Activated T-helper 1 cell treated with anti-CD3 and anti-CD28 coated beads, Interleukin-2, amount 50 U/mL, for 16 hours (primary cell): Measurements from ENCODE around the gene HNRNPH1.
"Not testable (repeated sequence)": the region's sequence is repeated elsewhere in the genome, so short reads cannot be mapped to it uniquely, and the experiment has no call there.

Experiments used
- DNase-seq, 2 donors: peaks; one replicate each; pipeline ENCODE4 v3.0.0-alpha.2; 2020; ENCODE audit warnings: low read depth in 1 of 2, low spot score in 1 of 2

HNRNPH1 gene, protein sequence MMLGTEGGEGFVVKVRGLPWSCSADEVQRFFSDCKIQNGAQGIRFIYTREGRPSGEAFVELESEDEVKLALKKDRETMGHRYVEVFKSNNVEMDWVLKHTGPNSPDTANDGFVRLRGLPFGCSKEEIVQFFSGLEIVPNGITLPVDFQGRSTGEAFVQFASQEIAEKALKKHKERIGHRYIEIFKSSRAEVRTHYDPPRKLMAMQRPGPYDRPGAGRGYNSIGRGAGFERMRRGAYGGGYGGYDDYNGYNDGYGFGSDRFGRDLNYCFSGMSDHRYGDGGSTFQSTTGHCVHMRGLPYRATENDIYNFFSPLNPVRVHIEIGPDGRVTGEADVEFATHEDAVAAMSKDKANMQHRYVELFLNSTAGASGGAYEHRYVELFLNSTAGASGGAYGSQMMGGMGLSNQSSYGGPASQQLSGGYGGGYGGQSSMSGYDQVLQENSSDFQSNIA

DNA sequence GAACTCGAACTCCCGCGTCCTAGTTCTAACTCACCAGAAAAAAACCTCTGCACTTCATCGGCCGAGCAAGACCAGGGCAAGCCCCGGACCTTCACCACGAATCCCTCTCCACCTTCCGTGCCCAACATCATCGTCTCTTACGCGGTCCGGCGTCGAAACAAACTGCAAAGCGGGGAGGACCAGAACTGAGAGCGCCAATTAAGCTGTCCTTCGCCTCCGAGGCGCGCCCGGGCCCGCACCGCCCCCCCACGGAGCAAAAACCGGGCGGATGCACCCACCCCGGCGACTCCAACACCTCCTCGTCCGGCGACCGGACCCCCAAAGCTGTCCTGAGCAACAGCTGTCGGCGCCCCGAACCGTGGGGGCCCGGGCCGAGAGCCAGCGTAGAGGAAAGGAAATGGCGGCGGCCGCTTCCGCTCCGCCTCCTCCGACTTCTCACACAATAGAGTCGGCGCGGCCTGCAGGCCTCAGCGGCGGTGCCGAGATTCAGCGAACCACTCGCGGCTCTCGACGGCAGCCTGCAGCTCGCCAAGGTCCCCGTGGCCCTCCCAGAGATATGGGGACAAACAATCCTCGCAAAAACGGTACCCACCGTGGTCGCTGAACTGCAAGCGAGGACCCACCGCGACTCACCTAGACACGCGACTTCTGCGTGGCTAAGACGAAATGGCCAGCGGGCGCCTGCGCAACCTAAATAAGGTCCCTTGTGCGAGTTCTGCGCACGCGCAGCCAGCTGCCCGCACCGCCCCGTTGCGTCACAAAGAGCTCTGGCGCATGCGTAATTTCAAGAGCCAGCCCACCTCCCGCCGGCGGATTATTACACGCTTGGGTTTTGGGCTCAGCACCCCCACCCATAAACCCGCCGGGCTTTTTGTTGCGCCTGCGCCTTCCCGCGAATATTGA, at the start of gene HNRNPH1:
Gene HNRNPH1 (minus strand): TSS at position 669 of the 903 bp plus-strand sequence. CDS start 538 bp downstream, at position 131.
- peak; percentile 96 to 97 for DNase-seq

DNA sequence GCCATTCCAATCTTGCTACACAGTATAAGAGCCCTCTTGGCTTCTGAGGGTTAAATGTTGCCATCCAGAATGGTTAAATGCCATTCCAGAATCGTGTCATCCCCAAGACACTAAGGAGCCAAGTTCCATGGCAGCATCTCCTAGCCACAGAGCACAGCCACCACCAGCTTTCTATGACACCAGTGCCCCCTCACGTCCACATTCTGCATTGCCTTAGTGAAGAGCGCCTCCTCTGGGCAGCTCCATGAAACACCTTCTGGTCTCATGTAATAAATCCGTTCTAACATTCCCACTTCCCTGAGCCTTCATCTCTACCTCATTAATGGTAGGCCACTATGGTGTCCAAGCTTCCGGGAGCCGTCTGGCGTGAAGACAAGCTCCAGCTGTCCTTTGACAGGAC, 44.9 kb upstream of the HNRNPH1 start:
- DNase-seq = peak in 1 of 2 donors; percentile 19

DNA sequence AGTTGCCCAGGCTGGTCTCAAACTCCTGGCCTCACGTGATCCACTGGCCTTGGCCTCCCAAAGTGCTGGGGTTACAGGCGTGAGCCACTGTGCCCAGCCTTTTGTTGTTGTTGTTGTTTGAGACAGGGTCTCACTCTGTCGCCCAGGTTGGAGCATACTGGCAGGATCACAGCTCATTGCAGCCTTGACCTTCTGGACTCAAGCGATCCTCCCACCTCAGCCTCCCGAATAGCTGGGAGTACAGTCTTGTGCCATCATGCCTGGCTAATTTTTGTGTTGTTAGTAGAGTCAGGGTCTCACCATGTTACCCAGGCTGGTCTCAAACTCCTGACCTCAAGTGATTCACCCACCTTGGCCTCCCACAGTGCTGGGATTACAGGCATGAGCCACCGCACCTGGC, 38.2 kb upstream of the HNRNPH1 start:
- DNase-seq = not testable (repeated sequence)

DNA sequence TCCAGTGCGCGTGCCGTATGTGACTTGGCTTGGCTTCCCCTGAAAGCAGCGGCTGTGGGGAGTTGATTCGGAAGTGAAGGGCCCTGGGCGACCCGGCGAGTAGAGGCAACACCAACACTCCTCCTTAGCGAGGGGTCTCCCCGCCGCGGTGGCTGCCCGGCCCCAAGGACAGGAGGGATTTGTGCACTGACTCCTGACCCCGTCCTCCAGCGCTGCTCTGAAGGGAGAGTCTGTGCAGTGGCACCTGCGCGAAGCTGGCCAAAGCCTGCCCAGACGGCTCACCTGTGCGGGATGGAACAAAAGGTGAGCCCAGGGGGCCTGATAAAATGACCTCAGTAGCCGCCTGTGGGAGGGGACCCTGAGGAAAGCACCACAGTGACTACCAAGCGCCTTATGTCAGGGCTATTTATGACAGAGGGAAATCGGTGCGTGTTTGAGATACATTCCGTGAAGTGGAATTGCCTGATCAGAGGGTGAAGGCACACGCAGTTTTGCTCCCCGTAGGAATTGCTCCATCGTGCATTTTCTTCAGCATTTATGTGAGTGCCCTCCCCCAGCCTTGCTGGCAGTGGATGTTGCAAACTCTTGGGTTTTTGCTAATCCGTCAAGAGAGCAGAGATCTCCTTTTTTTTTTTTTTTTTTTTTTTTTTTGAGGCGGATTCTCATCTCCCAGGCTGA, 34.8 kb upstream of the HNRNPH1 start:
- not testable (repeated sequence) for DNase-seq

DNA sequence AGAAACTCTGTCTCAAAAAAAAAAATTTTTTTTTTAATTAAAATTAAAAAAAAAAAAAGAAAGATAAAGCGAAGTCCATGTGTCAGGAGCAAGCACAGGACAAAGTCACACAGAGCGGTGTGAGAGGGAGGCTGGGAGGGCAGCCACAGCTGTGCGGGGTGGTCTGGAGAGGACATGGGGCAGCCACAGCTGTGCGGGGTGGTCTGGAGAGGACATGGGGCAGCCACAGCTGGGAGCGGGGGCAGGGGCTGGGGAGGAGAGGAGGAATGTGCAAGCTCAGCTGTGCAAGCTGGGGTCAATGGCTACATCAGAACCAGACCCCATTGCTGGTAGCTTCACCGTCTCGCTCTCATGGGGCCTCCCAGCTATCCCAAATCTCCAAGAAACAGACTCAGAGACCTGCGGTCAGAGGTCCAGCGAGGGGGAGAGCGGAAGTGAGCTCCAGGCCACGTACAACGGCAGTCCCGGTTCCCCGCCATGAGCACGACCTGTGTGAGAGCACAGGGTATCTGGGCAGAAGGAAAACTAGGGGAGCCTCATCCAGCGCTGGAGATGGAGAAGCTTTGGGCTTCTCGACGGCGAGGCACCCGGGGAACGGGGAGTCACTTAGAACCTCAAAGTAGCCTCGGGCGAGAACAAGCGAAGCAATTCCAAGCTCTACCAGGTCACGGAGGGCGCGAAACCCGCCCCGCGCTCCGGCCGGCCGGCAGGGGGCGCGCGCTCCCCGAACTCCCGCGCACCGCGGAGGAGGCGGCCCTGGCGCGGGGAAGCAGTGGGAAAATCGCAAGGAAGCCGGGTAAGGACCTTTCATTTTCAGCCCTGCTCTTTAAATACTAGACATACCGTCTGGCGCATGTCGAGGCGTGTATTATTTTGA, 34.1 kb upstream of the HNRNPH1 start:
- not testable (repeated sequence) for DNase-seq

DNA sequence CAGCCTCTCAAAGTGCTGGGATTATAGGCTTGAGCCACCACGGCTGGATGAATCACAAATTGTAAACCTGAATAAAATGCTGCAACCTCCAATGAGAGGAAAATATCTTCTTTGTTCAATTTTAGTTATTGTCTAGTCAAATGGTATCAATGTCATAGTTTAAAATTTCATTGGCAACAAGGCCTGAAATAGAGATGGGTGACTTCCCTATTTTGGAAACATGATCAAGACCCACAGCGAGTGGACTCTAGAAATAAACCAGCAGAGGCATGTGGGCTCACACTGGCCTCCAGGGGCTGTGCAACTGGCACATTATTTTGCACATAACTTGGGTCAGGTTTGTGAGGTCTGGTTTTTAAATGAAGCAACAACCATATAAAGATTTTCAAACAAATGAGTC, 29.7 kb upstream of the HNRNPH1 start:
- not testable (repeated sequence) for DNase-seq

DNA sequence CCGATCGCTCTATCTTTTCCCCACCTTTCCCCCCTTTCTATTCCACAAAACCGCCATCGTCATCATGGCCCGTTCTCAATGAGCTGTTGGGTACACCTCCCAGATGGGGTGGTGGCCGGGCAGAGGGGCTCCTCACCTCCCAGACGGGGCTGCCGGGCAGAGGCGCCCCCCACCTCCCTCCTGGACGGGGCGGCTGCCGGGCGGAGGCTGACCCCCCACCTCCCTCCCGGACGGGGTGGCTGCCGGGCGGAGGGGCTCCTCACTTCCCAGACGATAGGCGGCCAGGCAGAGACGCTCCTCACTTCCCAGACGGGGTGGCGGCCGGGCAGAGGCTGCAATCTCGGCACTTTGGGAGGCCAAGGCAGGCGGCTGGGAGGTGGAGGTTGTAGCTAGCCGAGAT, 26.8 kb upstream of the HNRNPH1 start:
- DNase-seq = not testable (repeated sequence)

DNA sequence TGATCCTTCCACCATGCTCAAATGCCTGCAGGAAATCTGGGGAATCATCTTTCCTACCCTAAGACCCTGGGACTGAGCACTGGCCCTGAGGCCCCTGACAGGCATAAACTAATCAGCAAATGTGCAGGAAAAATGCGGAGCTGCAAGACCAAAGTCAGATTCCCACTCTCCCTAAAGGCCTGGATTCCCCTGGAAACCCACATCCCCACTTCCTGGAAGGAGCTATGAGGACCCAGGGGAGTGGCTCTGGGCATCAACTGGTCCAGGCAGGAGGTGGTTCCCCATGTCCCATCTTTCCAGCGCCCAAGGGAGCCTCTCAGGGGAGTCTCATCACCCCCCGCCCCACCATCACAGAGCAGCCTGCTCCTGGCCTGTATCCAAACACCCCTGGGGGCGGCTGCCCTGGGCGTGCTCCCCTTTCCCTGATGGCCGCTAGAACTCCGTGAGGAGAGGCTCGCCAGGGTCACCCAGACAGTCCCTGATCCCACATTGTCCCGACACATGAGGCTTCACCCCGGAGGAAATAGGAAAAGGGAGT, 25.8 kb upstream of the HNRNPH1 start:
- not testable (repeated sequence) for DNase-seq

DNA sequence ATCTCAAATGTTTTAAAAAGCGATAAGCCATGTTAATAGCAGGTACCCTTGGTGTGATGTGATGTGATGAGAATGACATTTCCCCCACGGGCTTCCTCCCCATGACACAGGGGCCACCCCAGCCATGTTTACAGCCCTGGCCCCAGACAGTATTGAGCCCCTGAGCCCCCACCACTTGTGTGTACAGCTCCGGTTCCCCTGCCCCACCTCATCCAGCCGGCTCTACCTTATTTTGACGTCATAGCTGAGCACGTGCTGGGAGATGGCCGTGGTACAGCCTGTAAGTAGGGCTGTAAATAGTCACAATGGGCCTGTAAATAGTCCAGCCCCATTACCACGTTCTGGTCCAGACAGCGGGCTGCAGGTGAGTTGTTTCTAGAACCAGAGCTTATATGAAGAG, 24.9 kb upstream of the HNRNPH1 start:
- no peak for DNase-seq

DNA sequence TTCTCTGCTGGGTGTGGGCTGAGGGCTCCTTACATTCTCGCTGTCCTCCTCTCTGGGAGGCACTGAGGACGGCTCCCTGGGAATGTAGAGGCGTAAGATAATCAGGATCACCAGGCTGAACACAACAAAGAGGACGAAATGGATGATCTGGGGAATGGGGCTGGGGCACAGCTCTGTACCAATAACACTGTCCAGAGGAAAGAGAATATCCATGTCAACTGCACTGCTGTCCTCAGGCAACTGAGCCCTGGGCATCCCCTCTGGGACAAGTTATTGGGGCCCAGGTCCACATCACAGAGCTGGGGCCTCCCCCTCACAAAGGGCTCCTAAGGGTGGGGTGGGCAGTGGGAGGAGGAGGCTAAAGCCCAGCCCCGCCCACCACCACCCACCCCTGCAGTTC, 21.3 kb upstream of the HNRNPH1 start:
- DNase-seq = not testable (repeated sequence)

DNA sequence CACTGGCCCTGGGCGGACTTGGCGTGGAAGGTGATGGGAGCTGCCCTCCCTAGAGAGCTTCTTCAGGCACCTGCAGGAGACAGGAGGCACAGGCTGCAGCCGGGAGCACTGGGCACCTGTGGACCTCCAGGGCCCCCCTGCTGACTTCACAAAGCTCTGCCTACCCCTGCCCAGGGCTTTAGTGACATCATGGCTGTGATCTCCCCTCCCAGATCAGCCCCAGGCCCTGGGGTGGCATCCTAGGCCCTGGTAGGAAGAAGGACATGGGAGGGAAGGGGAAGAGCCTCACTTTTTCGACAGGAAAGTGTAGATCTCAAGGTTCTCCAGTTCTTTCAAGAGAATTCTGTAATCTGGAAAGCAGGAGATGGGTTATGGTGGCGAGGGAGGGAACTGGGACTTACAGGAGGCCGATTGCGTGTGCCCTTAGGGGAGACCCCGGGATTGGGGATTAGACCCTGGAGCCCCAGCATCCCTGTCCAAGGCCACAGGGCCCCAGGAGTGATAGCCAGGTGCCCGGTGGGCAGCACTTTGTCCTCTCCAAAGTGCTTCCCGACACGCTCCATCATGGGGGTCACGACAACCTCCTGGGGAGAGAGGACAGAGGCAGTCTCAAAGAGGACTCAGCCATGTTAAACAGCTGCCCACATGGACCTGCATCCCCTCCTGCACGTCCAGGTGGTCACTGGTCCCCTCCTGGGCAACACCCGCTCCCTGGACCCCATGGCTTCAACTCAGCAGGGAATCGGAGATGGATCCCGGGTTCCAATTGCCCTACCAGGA, 19.9 kb upstream of the HNRNPH1 start:
- not testable (repeated sequence) for DNase-seq

DNA sequence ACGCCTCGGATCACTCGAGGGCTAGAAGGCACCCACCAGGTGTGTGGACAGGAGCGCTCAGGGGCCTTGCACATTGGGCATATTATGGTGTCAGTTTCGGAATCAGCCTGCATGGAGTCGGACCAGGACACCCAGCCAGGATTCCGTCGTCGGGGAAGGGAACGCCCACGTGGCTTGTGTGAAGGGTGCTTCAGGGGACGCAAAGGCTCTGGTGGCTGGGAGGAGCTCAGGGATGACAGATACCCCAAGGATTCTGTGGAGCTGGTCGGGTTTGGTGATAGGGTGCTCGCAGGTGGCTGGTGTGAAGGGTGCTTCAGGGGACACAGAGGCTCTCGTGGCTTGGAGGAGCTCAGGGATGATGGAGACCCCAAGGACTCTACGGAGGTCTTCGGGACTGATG, 19.2 kb upstream of the HNRNPH1 start:
- DNase-seq = not testable (repeated sequence)

DNA sequence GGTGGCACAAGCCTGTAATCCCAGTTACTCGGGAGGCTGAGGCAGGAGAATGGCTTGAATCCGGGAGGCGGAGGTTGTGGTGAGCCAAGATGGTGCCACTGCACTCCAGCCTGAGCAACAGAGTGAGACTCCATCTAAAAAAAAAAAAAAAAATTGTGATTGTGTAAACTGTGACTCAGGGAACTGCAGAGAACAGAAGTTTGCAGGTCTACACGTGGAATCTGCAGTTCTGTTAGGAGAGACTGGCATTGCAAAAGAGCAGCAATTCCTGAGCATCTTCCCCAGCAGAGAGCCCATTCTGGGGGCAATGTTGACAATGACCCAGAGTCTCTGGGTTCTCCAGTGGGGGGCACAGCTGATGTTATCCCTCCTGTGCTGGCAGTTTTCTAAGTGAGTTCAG, 18.3 kb upstream of the HNRNPH1 start:
- DNase-seq = not testable (repeated sequence)

DNA sequence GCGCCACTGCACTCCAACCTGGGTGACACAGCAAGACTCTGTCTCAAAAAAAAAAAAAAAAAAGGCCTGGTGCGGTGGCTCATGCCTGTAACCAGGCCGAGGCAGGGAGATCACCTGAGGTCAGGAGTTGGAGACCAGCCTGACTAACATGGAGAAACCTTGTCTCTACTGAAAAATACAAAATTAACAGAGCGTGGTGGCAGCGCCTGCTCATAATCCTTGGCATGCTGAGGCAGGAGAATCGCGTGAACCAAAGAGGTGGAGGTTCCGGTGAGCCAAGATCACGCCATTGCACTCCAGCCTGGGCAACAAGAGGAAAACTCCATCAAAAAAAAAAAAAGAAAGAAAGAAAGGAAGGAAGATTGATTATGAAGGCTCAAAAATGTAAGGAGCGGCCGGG, 15.8 kb upstream of the HNRNPH1 start:
- not testable (repeated sequence) for DNase-seq

DNA sequence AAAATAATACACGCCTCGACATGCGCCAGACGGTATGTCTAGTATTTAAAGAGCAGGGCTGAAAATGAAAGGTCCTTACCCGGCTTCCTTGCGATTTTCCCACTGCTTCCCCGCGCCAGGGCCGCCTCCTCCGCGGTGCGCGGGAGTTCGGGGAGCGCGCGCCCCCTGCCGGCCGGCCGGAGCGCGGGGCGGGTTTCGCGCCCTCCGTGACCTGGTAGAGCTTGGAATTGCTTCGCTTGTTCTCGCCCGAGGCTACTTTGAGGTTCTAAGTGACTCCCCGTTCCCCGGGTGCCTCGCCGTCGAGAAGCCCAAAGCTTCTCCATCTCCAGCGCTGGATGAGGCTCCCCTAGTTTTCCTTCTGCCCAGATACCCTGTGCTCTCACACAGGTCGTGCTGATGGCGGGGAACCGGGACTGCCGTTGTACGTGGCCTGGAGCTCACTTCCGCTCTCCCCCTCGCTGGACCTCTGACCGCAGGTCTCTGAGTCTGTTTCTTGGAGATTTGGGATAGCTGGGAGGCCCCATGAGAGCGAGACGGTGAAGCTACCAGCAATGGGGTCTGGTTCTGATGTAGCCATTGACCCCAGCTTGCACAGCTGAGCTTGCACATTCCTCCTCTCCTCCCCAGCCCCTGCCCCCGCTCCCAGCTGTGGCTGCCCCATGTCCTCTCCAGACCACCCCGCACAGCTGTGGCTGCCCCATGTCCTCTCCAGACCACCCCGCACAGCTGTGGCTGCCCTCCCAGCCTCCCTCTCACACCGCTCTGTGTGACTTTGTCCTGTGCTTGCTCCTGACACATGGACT, 11.1 kb upstream of the HNRNPH1 start:
- DNase-seq = not testable (repeated sequence)

DNA sequence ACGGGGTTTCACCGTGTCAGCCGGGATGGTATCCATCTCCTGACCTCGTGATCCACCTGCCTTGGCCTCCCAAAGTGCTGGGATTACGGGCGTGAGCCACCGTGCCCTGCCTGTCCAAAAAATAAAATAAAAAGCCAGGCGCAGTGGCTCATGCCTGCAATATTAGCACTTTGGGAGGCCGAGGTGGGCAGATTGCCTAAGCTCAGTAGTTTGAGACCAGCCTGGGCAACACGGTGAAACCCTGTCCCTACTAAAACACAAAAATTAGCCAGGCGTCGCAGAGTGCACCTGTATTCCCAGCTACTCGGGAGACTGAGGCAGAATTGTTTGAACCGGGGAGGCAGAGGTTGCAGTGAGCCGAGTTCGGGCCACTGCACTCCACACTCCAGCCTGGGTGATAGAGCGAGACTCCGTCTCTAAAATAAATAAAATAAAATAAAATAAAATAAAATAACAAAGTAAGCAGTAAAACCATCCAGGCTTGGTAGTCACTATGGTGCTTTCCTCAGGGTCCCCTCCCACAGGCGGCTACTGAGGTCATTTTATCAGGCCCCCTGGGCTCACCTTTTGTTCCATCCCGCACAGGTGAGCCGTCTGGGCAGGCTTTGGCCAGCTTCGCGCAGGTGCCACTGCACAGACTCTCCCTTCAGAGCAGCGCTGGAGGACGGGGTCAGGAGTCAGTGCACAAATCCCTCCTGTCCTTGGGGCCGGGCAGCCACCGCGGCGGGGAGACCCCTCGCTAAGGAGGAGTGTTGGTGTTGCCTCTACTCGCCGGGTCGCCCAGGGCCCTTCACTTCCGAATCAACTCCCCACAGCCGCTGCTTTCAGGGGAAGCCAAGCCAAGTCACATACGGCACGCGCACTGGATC, 10.3 kb upstream of the HNRNPH1 start:
- DNase-seq = not testable (repeated sequence)

DNA sequence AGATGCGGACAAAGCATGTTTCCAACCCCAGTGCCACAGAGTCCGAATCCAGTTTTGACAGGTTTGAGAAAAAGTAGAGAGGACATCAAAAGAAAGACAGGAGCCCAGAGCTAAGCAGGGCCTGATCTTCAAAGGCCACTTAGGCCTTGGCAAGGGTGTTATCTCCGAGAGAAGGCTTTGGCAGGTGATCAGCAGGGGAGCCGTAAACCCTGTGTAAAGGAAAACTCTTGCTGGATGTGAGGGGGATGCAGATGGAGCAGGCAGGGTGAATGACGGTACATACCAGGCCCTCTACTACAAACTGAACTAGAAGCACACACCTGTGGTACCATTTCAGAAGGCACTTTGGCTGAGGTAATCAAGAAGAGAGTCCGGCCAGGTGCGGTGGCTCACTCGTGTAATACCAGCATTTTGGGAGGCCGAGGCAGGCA, 1.4 kb upstream of the HNRNPH1 start:
- no peak for DNase-seq
